Thyroid gland (tissue), 4 donors: ENCODE measurements around the gene CELF4. TPM values are rescaled to one million over a fixed set of nuclear protein-coding genes. Genes with fewer than 3 reads are reported as not detected.

Experiments
- DNase-seq, 2 donors: peaks; one replicate each; pipeline ENCODE4 v3.0.0-alpha.2; 2019
- H3K27ac ChIP-seq, 3 donors: fragments of 200-600 bp; sonication (generic); 1 replicate in 2 of 3; 2 replicates in 1 of 3; pipeline ENCODE4 v1.5.1; 2016 to 2019; ENCODE audit warnings: mild to moderate bottlenecking in 1 of 3, moderate library complexity in 1 of 3
- H3K27me3 ChIP-seq: fragments of 200-600 bp; sonication (generic); one replicate; pipeline ENCODE4 v1.5.1; 2019
- H3K36me3 ChIP-seq, 2 donors: fragments of 200-600 bp; sonication (generic); one replicate each; pipeline ENCODE4 v1.5.1; 2016 to 2019
- H3K4me1 ChIP-seq, 2 donors: fragments of 200-600 bp; sonication (generic); one replicate each; pipeline ENCODE4 v1.5.1; 2017 to 2019
- H3K4me3 ChIP-seq, 3 donors: fragments of 200-600 bp; sonication (generic); replicated peaks in 1 of 3; 1 replicate in 2 of 3; 2 replicates in 1 of 3; pipeline ENCODE4 v1.5.1; 2016; ENCODE audit warnings: mild to moderate bottlenecking in 1 of 3
- H3K9me3 ChIP-seq: fragments of 200-600 bp; sonication (generic); one replicate; pipeline ENCODE4 v1.5.1; 2017
- CTCF ChIP-seq, 6 experiments: fragments of 200-600 bp in 3 of 6; fragments of 450-650 bp in 3 of 6; sonication (generic) in 3 of 6; IDR thresholded peaks; one replicate each; pipeline ENCODE4 v1.5.1; 2016 to 2019; ENCODE audit warnings: antibody characterized with exemption in 6 of 6, mild to moderate bottlenecking in 2 of 6, inconsistent platforms in 1 of 6, moderate library complexity in 1 of 6
- POLR2A ChIP-seq, 2 donors: fragments of 450-650 bp; IDR thresholded peaks; one replicate each; pipeline ENCODE4 v1.6.1; 2017; ENCODE audit warnings: antibody characterized with exemption in 2 of 2, mild to moderate bottlenecking in 2 of 2, moderate library complexity in 1 of 2
- WGBS, 2 donors: methylation state at CpG; one replicate each; pipeline ENCODE4 v1.1.5; 2017; 5-methylcytosine and 5-hydroxymethylcytosine counted together
- intact Hi-C: fragments of 100-400 bp; cut with DNase I; formaldehyde crosslinking; loops from one replicate; pipeline ENCODE4 v1.15.1; 2023
- total RNA-seq, 4 donors: library from RNA; depleted of rRNA; stranded (reverse); fragments of >200 nt; gene quantifications; one replicate each; pipeline ENCODE4 v1.2.3, GENCODE V29; 2016

Gene CELF4
- total RNA-seq, 4 donors from 2014 or later, result 4.3 TPM; not detected in 3

GRCh38 chr18:37493352-37493935, 72.2 kb downstream of the CELF4 start:
- Histone ChIP-seq H3K27me3 (no peaks in the 10 kb centered on the region), H3K27ac (no peak overlapping the region), H3K36me3 (no peaks in the 10 kb centered on the region), H3K4me1 (no peaks in the 10 kb centered on the region), H3K4me3 (no peak overlapping the region), H3K9me3 (no peaks in the 10 kb centered on the region)
- 70 to 79% methylated on average over 6 to 7 of the region's 7 CpGs for WGBS, 2 donors
- intact Hi-C loops, result no loop called here
- TF ChIP-seq CTCF (IDR thresholded peaks at IDR 0.05) (no peak), POLR2A (IDR thresholded peaks at IDR 0.05) (no peak)
- DNase-seq, result no peak

DNA sequence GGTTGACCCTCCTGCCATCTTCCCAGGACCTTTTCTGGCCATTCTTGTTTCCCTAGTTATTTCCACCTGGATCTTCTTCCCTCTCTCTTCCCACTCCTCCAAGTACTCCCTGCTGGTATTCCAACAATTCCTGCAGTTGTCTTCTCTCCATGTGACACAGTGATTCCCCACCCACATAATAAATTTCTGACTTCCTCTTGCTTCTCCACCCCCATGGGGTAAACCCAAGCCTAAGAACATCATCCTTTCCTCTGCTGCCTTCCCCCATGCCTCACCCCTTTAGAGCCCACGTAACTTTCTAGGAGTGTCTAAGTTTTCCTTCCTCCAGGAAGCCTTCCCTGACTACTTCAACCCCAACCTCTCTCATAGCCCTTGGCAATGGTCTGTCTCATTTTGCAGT, 72.6 kb downstream of the CELF4 start:
- Histone ChIP-seq H3K9me3 (no peaks in the 10 kb centered on the region), H3K36me3 (no peaks in the 10 kb centered on the region), H3K27ac (no peak overlapping the region), H3K4me3 (no peak overlapping the region), H3K27me3 (no peaks in the 10 kb centered on the region), H3K4me1 (no peaks in the 10 kb centered on the region)
- intact Hi-C loops, result no loop called here
- no peak for DNase-seq
- TF ChIP-seq CTCF (IDR thresholded peaks at IDR 0.05), result no peak
- TF ChIP-seq POLR2A (IDR thresholded peaks at IDR 0.05), result no peak
- WGBS, 2 donors, result 56 to 73% methylated on average over 1 of the region's 1 CpG

- H3K36me3 ChIP-seq, result no peaks in the 10 kb centered on the region
- no peak overlapping the region for H3K27ac ChIP-seq
- WGBS, 2 donors, result 87 to 92% methylated on average over 10 of the region's 10 CpGs
- DNase-seq, result no peak
- no peaks in the 10 kb centered on the region for H3K9me3 ChIP-seq
- intact Hi-C loops, result no loop called here
- no peaks in the 10 kb centered on the region for H3K27me3 ChIP-seq
- no peaks in the 10 kb centered on the region for H3K4me1 ChIP-seq
- no peak overlapping the region for H3K4me3 ChIP-seq
- TF ChIP-seq POLR2A (IDR thresholded peaks at IDR 0.05) (no peak), CTCF (IDR thresholded peaks at IDR 0.05) (no peak)
These were observed 74.1 kb downstream of the CELF4 start for GRCh38 chr18:37491526-37491925.

DNA sequence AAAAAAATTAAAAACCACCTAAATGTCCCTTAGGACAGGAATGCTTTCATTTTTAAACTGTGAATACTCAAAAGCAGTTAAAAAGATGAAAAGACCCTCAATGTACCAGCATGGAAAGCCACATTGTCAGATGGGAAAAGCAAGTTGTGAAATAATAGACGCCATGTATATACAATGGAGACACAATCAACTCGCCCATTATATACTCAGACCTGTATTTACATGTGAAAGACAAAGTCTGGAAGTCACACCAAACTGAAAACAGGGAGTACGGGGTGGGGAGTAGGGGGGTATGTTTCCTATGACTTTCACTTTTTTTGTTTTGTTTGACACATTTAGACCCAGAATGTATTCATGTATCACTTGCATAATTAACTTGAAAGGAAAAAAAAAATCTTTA, 75.6 kb downstream of the CELF4 start:
- Histone ChIP-seq H3K27me3 (no peaks in the 10 kb centered on the region), H3K36me3 (no peaks in the 10 kb centered on the region), H3K9me3 (no peaks in the 10 kb centered on the region), H3K4me1 (peaks cover 0 to 3% of the 10 kb centered on the region in 2 donors), H3K4me3 (no peak overlapping the region), H3K27ac (no peak overlapping the region)
- intact Hi-C loops, result no loop called here
- DNase-seq, result no peak
- no peak for TF ChIP-seq CTCF (IDR thresholded peaks at IDR 0.05)
- no peak for TF ChIP-seq POLR2A (IDR thresholded peaks at IDR 0.05)
- WGBS, 2 donors, result 75 to 80% methylated on average over 3 of the region's 3 CpGs

DNA sequence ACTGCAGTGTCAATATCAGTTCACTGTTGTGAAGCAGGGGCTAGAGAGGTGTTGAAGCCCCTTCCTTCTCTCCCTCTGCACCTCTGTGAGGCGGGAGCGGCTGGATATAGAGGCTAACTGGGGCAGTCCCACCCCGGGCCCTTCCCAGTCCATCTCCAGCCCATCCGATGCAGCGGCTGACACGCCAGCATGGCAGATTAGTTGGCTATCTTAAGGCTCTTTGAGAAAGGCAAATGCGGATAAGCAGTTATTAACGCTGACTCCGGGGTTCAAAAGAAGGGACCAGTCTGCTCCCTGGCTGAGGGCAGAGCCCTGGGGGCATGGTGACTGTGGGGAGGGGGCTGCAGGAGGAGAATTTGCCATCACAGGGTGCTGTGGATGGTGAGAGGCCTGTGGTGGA, 76.6 kb downstream of the CELF4 start:
- intact Hi-C loops, result no loop called here

More for the DNA sequence above, 76.6 kb downstream of the CELF4 start:
- DNase-seq, result no peak
- no peaks in the 10 kb centered on the region for H3K9me3 ChIP-seq
- H3K27me3 ChIP-seq, result no peaks in the 10 kb centered on the region
- no peaks in the 10 kb centered on the region for H3K36me3 ChIP-seq
- TF ChIP-seq CTCF (IDR thresholded peaks at IDR 0.05) (no peak), POLR2A (IDR thresholded peaks at IDR 0.05) (no peak)
- H3K4me1 ChIP-seq, result peaks cover 0 to 3% of the 10 kb centered on the region in 2 donors
- WGBS, 2 donors, result 76 to 77% methylated on average over 8 to 9 of the region's 9 CpGs
- H3K27ac ChIP-seq, result no peak overlapping the region
- H3K4me3 ChIP-seq, result no peak overlapping the region
